ENCODE results near the gene TNNC1.

Gene TNNC1

GRCh38 chr3:52494886-52495495 lies 41.1 kb upstream of the TNNC1 start, which contains the start of gene STAB1:
TSS of gene STAB1 (plus strand) at chr3:52495338. CDS start at chr3:52495414, 76 bp downstream.
- DNase-seq (ENCODE audit: low read depth, low spot score) = no peak
- Histone ChIP-seq H3K4me3 (ENCODE audit: insufficient read length, low read depth) (no peak within 1 kb of the TSS), H3K9me3 (ENCODE audit: insufficient read depth, low read length) (no peaks in the 10 kb centered on the region), H3K27me3 (ENCODE audit: insufficient read depth, insufficient read length) (peaks cover 3% of the 10 kb centered on the region), H3K36me3 (ENCODE audit: insufficient read depth, insufficient read length, low read length) (peaks cover 40% of the 10 kb centered on the region), H3K4me1 (ENCODE audit: insufficient read depth, insufficient read length) (peaks cover 8% of the 10 kb centered on the region), H3K9ac (ENCODE audit: insufficient read length, low read depth) (no peak within 1 kb of the TSS)
- TF ChIP-seq YY1 (IDR thresholded peaks at IDR 0.05; ENCODE audit: insufficient read depth, insufficient read length) (no peak), SUZ12 (IDR thresholded peaks at IDR 0.05; ENCODE audit: extremely low read depth, insufficient read depth, insufficient read length) (no peak), ZNF274 (IDR thresholded peaks at IDR 0.05; ENCODE audit: low read depth, low read length) (no peak)

- peaks cover 8% of the 10 kb centered on the region for H3K4me1 ChIP-seq (ENCODE audit: insufficient read depth, insufficient read length)
Measured at GRCh38 chr3:52494445-52494844, 40.6 kb upstream of the TNNC1 start.

GRCh38 chr3:52493232-52494017 lies 39.6 kb upstream of the TNNC1 start:
- Histone ChIP-seq H3K4me3 (ENCODE audit: insufficient read length, low read depth) (no peak overlapping the region), H3K9me3 (ENCODE audit: insufficient read depth, low read length) (no peaks in the 10 kb centered on the region), H3K9ac (ENCODE audit: insufficient read length, low read depth) (no peak overlapping the region), H3K27me3 (ENCODE audit: insufficient read depth, insufficient read length) (no peaks in the 10 kb centered on the region), H3K4me1 (ENCODE audit: insufficient read depth, insufficient read length) (peaks cover 8% of the 10 kb centered on the region), H3K36me3 (ENCODE audit: insufficient read depth, insufficient read length, low read length) (peaks cover 54% of the 10 kb centered on the region)
- TF ChIP-seq SUZ12 (IDR thresholded peaks at IDR 0.05; ENCODE audit: extremely low read depth, insufficient read depth, insufficient read length) = no peak
- TF ChIP-seq ZNF274 (IDR thresholded peaks at IDR 0.05; ENCODE audit: low read depth, low read length) = no peak
- TF ChIP-seq YY1 (IDR thresholded peaks at IDR 0.05; ENCODE audit: insufficient read depth, insufficient read length) = no peak
- no peak for DNase-seq (ENCODE audit: low read depth, low spot score)

More at GRCh38 chr3:52494445-52494844, 40.6 kb upstream of the TNNC1 start:
- no peaks in the 10 kb centered on the region for H3K9me3 ChIP-seq (ENCODE audit: insufficient read depth, low read length)
- H3K36me3 ChIP-seq (ENCODE audit: insufficient read depth, insufficient read length, low read length) = peaks cover 45% of the 10 kb centered on the region
- H3K9ac ChIP-seq (ENCODE audit: insufficient read length, low read depth) = no peak overlapping the region
- no peak for TF ChIP-seq ZNF274 (IDR thresholded peaks at IDR 0.05; ENCODE audit: low read depth, low read length)
- no peak for TF ChIP-seq SUZ12 (IDR thresholded peaks at IDR 0.05; ENCODE audit: extremely low read depth, insufficient read depth, insufficient read length)
- no peak for TF ChIP-seq YY1 (IDR thresholded peaks at IDR 0.05; ENCODE audit: insufficient read depth, insufficient read length)
- no peak overlapping the region for H3K4me3 ChIP-seq (ENCODE audit: insufficient read length, low read depth)
- peaks cover 3% of the 10 kb centered on the region for H3K27me3 ChIP-seq (ENCODE audit: insufficient read depth, insufficient read length)
- no peak for DNase-seq (ENCODE audit: low read depth, low spot score)

- Histone ChIP-seq H3K27me3 (ENCODE audit: insufficient read depth, insufficient read length) (no peaks in the 10 kb centered on the region), H3K4me3 (ENCODE audit: insufficient read length, low read depth) (no peak overlapping the region), H3K36me3 (ENCODE audit: insufficient read depth, insufficient read length, low read length) (peaks cover 68% of the 10 kb centered on the region), H3K4me1 (ENCODE audit: insufficient read depth, insufficient read length) (peaks cover 8% of the 10 kb centered on the region), H3K9me3 (ENCODE audit: insufficient read depth, low read length) (no peaks in the 10 kb centered on the region), H3K9ac (ENCODE audit: insufficient read length, low read depth) (no peak overlapping the region)
- DNase-seq (ENCODE audit: low read depth, low spot score) = no peak
- TF ChIP-seq ZNF274 (IDR thresholded peaks at IDR 0.05; ENCODE audit: low read depth, low read length) (no peak), SUZ12 (IDR thresholded peaks at IDR 0.05; ENCODE audit: extremely low read depth, insufficient read depth, insufficient read length) (no peak), YY1 (IDR thresholded peaks at IDR 0.05; ENCODE audit: insufficient read depth, insufficient read length) (no peak)
Measured at GRCh38 chr3:52492059-52492458, 38.2 kb upstream of the TNNC1 start.

GRCh38 chr3:52490939-52491526 lies 37.2 kb upstream of the TNNC1 start:
- H3K36me3 ChIP-seq (ENCODE audit: insufficient read depth, insufficient read length, low read length) = peaks cover 78% of the 10 kb centered on the region
- H3K9me3 ChIP-seq (ENCODE audit: insufficient read depth, low read length) = no peaks in the 10 kb centered on the region
- no peak for DNase-seq (ENCODE audit: low read depth, low spot score)
- no peaks in the 10 kb centered on the region for H3K27me3 ChIP-seq (ENCODE audit: insufficient read depth, insufficient read length)
- H3K9ac ChIP-seq (ENCODE audit: insufficient read length, low read depth) = no peak overlapping the region
- TF ChIP-seq SUZ12 (IDR thresholded peaks at IDR 0.05; ENCODE audit: extremely low read depth, insufficient read depth, insufficient read length) (no peak), YY1 (IDR thresholded peaks at IDR 0.05; ENCODE audit: insufficient read depth, insufficient read length) (no peak), ZNF274 (IDR thresholded peaks at IDR 0.05; ENCODE audit: low read depth, low read length) (no peak)
- H3K4me3 ChIP-seq (ENCODE audit: insufficient read length, low read depth) = no peak overlapping the region
- H3K4me1 ChIP-seq (ENCODE audit: insufficient read depth, insufficient read length) = peaks cover 8% of the 10 kb centered on the region

GRCh38 chr3:52490035-52490938 lies 36.4 kb upstream of the TNNC1 start:
- H3K9me3 ChIP-seq (ENCODE audit: insufficient read depth, low read length) = no peaks in the 10 kb centered on the region
- DNase-seq (ENCODE audit: low read depth, low spot score) = no peak
- peaks cover 5% of the 10 kb centered on the region for H3K4me1 ChIP-seq (ENCODE audit: insufficient read depth, insufficient read length)
- no peak overlapping the region for H3K9ac ChIP-seq (ENCODE audit: insufficient read length, low read depth)
- peaks cover 86% of the 10 kb centered on the region for H3K36me3 ChIP-seq (ENCODE audit: insufficient read depth, insufficient read length, low read length)
- no peak for TF ChIP-seq SUZ12 (IDR thresholded peaks at IDR 0.05; ENCODE audit: extremely low read depth, insufficient read depth, insufficient read length)
- no peaks in the 10 kb centered on the region for H3K27me3 ChIP-seq (ENCODE audit: insufficient read depth, insufficient read length)
- no peak overlapping the region for H3K4me3 ChIP-seq (ENCODE audit: insufficient read length, low read depth)
